Epithelial cell of prostate (primary cell): Measurements from ENCODE around the gene CCL2.

Experiments
- DNase-seq: peaks from one replicate; pipeline ENCODE4 v3.0.0-alpha.2; 2011; ENCODE audit warnings: low read depth, low spot score
- H3K27ac ChIP-seq: fragments of 450-650 bp; 2 replicates; pipeline ENCODE4 v1.5.1; 2017; ENCODE audit warnings: mild to moderate bottlenecking

CCL2 gene

DNA sequence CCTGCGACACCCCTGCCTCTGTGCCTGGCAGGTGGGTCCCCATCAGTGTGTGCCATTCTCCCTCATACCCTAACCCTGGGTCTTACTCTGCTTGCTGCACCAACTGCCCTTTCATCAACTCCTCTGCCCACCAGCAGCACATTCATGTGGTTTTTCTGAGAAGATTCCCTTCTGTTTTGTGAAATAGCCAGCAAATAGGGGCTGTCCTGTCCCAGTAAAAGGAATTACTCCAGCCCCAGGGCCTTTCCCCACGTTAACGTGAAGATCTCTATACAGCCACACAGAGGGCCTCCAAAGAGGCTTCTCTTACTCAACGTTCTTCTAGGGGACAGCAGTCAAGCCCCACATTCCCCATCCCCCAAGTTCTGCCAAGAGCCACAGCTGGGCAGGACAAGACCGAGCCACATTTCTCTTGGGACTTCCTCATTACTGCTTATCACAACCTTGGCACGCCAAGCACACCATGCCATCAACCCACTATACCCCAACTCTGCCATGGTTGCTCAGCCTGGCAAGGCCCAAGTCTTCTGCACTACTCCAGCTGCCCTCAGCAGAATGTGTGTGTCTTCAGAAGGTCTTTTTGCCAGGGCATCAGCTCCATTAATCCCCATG, 18.7 kb upstream of the CCL2 start:
- no peak overlapping the region for H3K27ac ChIP-seq
- DNase-seq, result no peak

DNA sequence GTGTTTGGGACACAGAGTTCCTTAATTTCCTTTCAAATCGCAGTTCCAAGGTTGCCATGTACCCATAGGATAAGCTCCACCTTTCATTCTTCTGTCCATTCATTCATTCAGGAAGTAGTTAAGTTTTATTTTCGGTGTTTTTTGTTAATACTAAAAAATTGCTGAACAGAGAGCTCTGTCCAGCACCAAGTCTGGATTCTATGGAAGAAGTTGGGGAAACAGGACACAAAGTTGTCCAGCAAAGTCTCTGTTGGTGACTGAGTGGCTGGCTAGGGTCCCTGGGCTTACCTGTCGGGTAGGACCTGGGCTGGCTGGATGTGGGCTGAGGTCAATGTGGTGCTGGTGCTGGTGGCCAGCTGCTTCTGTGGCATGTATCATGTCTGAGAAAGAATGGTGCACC, 17.6 kb upstream of the CCL2 start:
- no peak overlapping the region for H3K27ac ChIP-seq
- no peak for DNase-seq

DNA sequence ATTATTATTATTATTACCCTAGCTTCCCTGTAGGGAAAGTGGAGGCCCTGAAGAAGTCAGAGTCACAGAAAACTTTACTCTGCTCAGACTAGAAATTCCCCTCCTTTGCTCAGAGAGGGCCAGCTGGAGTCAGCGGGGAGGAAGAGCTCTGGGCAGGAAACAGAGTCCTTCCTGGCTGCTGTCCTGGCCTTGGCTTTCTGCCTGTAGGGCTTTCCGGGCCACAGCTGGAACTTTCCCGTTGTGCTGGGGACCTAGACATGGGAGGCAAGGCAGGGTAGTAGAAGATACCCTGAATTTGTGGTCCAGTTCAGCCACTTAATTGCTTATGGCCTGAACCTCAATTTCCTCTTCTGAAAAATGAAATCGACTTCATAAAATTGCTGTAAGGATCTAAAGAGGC, 14.0 kb upstream of the CCL2 start:
- no peak for DNase-seq
- no peak overlapping the region for H3K27ac ChIP-seq

DNA sequence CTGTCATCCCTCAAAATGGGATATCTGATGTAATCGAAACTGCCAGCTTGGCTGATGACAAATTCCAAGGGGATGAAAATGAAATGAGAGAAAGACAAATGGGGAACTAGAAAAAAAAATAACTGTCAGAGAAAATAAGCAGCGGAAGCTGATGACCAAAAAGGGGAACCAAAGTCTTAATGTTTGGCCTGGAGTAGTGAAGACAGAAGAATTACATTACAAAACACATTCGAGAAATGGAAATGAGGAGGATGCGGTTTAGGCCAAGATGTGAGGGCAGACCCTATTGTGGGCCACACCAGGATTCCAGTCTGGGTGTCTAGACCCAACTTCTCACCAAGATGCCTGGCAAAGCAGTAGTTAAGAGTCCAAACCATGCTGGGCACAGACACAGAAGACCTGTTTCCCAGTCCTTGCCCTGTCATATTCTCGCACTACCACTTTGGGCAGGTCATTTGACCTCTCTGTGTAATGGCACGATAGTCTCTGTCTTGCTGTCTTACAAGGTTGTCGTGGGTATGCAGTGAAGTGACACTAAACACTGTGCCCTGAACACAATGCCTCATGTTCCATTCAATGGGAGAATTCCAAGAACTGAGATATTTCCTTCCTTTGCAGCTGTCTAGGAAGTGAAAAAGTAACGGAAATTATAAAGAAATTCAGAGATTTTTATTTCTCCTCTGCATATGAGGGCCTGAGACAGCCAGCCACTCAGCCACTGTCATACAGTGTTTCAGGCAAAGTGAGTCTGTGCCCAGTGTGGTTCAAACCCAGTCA, 12.3 kb upstream of the CCL2 start:
- H3K27ac ChIP-seq, result no peak overlapping the region
- DNase-seq, result no peak

- no peak for DNase-seq
- H3K27ac ChIP-seq, result no peak overlapping the region
Measured at GRCh38 chr17:34243364-34244320, 11.4 kb upstream of the CCL2 start.

- H3K27ac ChIP-seq, result no peak overlapping the region
- DNase-seq, result no peak
Measured at GRCh38 chr17:34245351-34245905, 9.7 kb upstream of the CCL2 start.

- H3K27ac ChIP-seq, result no peak overlapping the region
- DNase-seq, result no peak
Measured at GRCh38 chr17:34246446-34246845, 8.6 kb upstream of the CCL2 start.

DNA sequence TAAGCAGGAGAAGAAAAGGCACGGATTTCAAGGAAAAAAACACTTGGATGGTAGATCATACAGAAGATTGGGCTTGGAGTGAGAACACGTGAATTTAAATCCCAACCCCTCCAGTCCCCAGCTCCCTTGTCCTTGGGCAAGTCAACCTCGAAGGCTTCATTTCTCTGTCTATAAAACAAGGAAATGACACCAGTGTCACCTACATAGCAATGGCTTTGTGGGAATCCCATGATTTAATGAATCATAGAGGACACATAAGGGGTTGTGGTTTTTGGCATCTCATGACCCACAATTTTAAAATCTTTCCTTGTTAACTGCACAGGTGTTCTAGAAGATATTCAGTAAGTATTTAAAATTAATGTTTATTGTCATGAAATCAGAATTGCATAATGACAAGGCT, 8.2 kb upstream of the CCL2 start:
- no peak for DNase-seq
- H3K27ac ChIP-seq, result no peak overlapping the region

DNA sequence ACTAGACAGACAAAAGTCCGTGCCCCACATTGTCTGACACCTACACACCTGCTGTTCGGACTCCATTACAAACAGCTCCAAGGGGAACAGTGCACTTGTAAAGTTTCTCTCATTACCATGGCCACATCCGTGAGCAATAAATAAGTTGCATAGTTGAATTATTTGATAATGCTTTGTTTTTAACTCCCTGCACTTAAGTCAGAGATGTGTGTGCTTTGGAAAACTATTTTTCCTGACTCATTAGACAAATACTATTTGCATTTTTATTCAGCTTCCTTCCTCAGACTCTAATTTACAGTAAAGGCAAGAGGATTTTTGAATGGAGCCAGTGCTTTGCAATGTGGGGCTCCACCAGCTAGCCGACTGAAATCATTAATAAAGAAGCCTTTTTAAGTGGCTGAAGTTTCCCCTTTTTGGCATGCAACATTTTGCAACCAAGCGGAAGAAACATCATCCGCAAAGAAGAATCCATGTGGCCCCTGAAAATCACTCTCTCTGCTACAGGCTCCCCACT, 6.5 kb upstream of the CCL2 start:
- DNase-seq, result no peak
- H3K27ac ChIP-seq, result no peak overlapping the region

- DNase-seq, result no peak
- H3K27ac ChIP-seq, result no peak overlapping the region
Measured at GRCh38 chr17:34249061-34249460, 6.0 kb upstream of the CCL2 start.

DNA sequence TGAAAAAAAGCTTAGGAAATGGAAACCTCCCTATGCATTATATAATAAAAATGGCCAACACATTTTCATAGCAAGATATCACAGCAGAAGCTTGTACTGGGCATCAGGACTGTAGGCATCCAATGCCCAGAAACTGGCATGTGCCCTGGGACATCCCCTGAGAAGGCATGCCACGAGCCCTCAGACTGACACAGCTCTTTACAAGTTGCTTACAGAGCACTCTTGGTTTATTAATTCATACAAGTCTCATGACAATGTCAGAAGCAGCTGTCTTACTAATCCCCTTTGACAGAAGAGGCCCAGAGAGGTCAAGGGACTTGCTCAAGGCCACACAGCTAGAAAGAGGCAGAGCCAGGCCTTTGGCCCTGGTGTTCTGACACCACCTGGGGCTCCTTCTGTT, 5.6 kb upstream of the CCL2 start:
- no peak for DNase-seq
- no peak overlapping the region for H3K27ac ChIP-seq

GRCh38 chr17:34251186-34251585, 3.9 kb upstream of the CCL2 start:
- no peak for DNase-seq
- no peak overlapping the region for H3K27ac ChIP-seq

DNA sequence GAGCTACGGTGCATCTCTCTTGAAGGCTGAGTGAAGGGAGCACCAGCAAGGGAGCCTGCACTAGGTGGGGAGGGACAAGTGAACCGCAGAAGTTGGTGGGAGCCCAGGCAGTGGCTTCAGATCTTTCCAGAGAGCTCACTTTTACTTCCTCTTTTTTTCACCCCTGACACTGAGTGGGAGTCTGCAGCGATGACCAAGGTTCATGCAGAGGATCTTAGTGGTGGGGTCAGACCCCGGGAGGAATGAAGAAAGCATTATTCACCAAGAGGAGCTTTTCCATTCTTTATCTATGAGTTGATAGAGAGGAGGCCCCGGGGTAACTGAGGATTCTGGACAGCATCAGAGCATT, 3.0 kb upstream of the CCL2 start:
- DNase-seq, result no peak
- H3K27ac ChIP-seq, result no peak overlapping the region

GRCh38 chr17:34252444-34253138, 2.5 kb upstream of the CCL2 start:
- no peak for DNase-seq
- H3K27ac ChIP-seq, result no peak overlapping the region

DNA sequence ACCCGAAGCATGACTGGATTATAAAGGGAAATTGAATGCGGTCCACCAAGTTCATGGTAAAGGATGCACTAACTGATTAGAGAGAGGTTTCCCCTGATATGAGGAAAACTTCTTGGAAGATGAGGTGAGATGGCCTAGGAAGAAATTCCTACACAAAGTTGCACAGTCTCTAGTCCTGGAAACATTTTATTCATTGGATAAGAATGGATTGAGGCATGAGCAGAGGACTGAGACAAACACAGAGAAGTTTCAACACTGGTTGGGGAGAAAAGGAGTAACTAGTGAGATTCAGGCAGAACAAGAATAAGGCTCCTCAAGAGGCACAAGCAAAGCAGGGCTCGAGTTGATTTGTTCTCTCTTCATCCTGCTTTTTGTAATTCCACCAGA, 2.0 kb upstream of the CCL2 start:
- no peak for DNase-seq
- H3K27ac ChIP-seq, result no peak overlapping the region

DNA sequence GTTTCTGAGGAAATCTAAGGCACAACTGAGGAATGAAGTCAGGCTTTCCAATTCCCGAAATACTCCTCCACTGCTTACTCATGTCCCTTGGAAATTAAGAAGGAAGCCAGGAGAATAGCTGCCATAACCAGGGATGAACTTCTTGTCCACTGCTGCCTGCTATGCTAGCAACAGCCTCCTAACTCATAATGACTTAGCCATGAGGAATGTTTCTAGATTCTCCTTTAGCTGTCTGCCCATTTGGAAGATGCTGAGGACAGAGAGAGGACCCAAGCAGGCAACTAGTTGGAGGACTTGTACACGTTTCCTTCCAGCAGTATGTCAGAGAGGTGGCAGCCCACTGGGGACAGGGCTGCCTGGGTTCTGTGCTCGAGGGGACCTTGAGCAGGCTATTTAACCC, 939 bp upstream of the CCL2 start:
- no peak for DNase-seq
- H3K27ac ChIP-seq, result no peak overlapping the region

- DNase-seq, result no peak
- H3K27ac ChIP-seq, result no peak overlapping the region
Measured at GRCh38 chr17:34255381-34255732, 272 bp downstream of the CCL2 start.

GRCh38 chr17:34255841-34256240, 756 bp downstream of the CCL2 start:
- no peak overlapping the region for H3K27ac ChIP-seq
- DNase-seq, result no peak

DNA sequence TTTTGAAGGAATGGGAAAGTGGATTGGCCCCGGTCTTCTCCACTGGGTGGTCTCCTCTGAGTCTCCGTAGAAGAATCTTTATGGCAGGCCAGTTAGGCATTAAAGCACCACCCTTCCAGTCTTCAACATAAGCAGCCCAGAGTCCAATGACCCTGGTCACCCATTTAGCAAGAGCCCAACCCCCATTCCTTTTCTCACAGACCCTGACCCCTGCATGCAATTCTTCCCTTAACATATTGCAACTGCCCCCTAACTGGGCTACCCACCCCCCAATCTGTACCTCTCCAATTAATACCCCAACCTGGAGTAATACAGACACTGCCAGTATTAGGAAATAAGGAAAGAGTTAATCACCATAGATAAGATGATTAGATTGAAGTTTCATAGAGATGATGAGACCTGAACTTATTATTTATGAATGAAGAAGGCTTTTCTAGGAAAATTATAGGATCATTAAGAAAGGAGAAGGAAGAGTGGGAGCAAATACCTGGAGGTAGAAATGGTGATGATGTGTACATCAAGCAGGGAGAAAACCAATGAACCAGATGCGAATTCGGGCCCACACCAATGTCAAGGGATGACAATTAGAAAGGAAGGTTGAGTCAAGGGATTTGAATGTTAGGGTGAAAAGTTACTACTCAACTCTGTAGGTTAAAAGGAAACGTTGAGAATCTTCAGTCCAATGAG, 2.4 kb downstream of the CCL2 start:
- no peak for DNase-seq
- no peak overlapping the region for H3K27ac ChIP-seq

DNA sequence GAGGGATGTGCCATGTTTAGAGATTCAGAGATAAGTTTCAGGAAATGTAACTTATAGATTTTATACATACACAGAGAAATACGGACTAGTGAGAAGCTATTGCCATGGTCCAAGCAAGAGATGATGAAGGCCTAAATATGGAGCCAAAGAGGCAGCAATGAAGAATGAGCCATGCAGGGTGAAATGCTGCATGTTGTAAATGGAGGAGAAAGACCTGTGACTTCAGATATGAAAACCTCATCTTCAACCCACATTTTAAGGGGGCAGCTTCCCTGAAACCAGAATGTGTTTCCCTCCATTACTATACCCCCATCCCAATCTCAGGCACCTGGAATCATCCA, 2.9 kb downstream of the CCL2 start:
- no peak overlapping the region for H3K27ac ChIP-seq
- DNase-seq, result no peak
